Measurements from ENCODE around the gene DUS1L. TPM values are rescaled to one million over a fixed set of nuclear protein-coding genes. Genes with fewer than 3 reads are reported as not detected.

The DUS1L gene
- polyA plus RNA-seq, 1 experiment, result 21.4 TPM

GRCh38 chr17:82079001-82079677 lies 13.5 kb upstream of the DUS1L start:
- no peak overlapping the region for H3K27ac ChIP-seq (ENCODE audit: low read depth, low read length)
- no peak overlapping the region for H3K4me3 ChIP-seq (ENCODE audit: low read depth, low read length)
- CTCF ChIA-PET, result no interaction called here
- H3K27me3 ChIP-seq (ENCODE audit: control insufficient read depth, insufficient read depth, low read length), result no peaks in the 10 kb centered on the region
- no peaks in the 10 kb centered on the region; the same call in 1 of the 2 replicates for H3K9me3 ChIP-seq (ENCODE audit: control insufficient read depth, insufficient read depth, low read length)
- no peak for DNase-seq (ENCODE audit: low read depth, low spot score)
- POLR2A ChIA-PET, result interaction anchor here (0.6 kb wide), 1 partner anchor 41 kb away, joined by 3 read pairs; the partner anchor contains the start of gene DCXR
- TF ChIP-seq CTCF (IDR thresholded peaks at IDR 0.05; ENCODE audit: low read depth, low read length), result no peak

- ChIA-PET CTCF (no interaction called here), POLR2A (no interaction called here)
- TF ChIP-seq CTCF (IDR thresholded peaks at IDR 0.05; ENCODE audit: low read depth, low read length), result no peak
- no peaks in the 10 kb centered on the region for H3K27me3 ChIP-seq (ENCODE audit: control insufficient read depth, insufficient read depth, low read length)
- no peak overlapping the region for H3K4me3 ChIP-seq (ENCODE audit: low read depth, low read length)
- H3K9me3 ChIP-seq (ENCODE audit: control insufficient read depth, insufficient read depth, low read length), result no peaks in the 10 kb centered on the region; the same call in 1 of the 2 replicates
- no peak overlapping the region for H3K27ac ChIP-seq (ENCODE audit: low read depth, low read length)
- DNase-seq (ENCODE audit: low read depth, low spot score), result no peak
These were observed 12.8 kb upstream of the DUS1L start for GRCh38 chr17:82078433-82078832.

GRCh38 chr17:82077617-82078358 lies 12.2 kb upstream of the DUS1L start:
- Histone ChIP-seq H3K9me3 (ENCODE audit: control insufficient read depth, insufficient read depth, low read length) (no peaks in the 10 kb centered on the region; the same call in 1 of the 2 replicates), H3K27ac (ENCODE audit: low read depth, low read length) (no peak overlapping the region), H3K27me3 (ENCODE audit: control insufficient read depth, insufficient read depth, low read length) (no peaks in the 10 kb centered on the region), H3K4me3 (ENCODE audit: low read depth, low read length) (no peak overlapping the region)
- no peak for DNase-seq (ENCODE audit: low read depth, low spot score)
- ChIA-PET POLR2A (interaction anchor here (1.2 kb wide), 1 partner anchor 17 kb away, joined by 3 read pairs; no protein-coding TSS in a partner anchor), CTCF (no interaction called here)
- TF ChIP-seq CTCF (IDR thresholded peaks at IDR 0.05; ENCODE audit: low read depth, low read length), result no peak

GRCh38 chr17:82076785-82077591 lies 11.4 kb upstream of the DUS1L start:
- Histone ChIP-seq H3K4me3 (ENCODE audit: low read depth, low read length) (no peak overlapping the region), H3K9me3 (ENCODE audit: control insufficient read depth, insufficient read depth, low read length) (no peaks in the 10 kb centered on the region; the same call in 1 of the 2 replicates), H3K27me3 (ENCODE audit: control insufficient read depth, insufficient read depth, low read length) (no peaks in the 10 kb centered on the region), H3K27ac (ENCODE audit: low read depth, low read length) (no peak overlapping the region)
- TF ChIP-seq CTCF (IDR thresholded peaks at IDR 0.05; ENCODE audit: low read depth, low read length), result no peak
- no peak for DNase-seq (ENCODE audit: low read depth, low spot score)
- CTCF ChIA-PET, result no interaction called here
- POLR2A ChIA-PET, result interaction anchor here (1.2 kb wide), 1 partner anchor 17 kb away, joined by 3 read pairs; no protein-coding TSS in a partner anchor
